ENCODE results near the gene RPN1.

GRCh38 chr3:128616516-128617269 is 33.9 kb downstream of the RPN1 start:
- TF ChIP-seq CTCF (IDR thresholded peaks at IDR 0.05), result no peak
- no peak for TF ChIP-seq EZH2 (IDR thresholded peaks at IDR 0.05; ENCODE audit: borderline replicate concordance, insufficient read depth, low read depth, low read length, poor library complexity, severe bottlenecking)

Measured in B cell (primary cell).